GM21576 (cell line): Measurements from ENCODE around the gene DSP.
A peak's percentile ranks its signal among the peaks of the same experiment; 100 is the strongest.

Source experiments
- ATAC-seq: cut with Tn5 transposase; IDR thresholded peaks from one replicate; pipeline ENCODE4 v1.9.1; 2021; ENCODE audit warnings: mild to moderate bottlenecking, moderate library complexity; ENCODE audit not compliant: unreplicated experiment

DSP gene

DNA sequence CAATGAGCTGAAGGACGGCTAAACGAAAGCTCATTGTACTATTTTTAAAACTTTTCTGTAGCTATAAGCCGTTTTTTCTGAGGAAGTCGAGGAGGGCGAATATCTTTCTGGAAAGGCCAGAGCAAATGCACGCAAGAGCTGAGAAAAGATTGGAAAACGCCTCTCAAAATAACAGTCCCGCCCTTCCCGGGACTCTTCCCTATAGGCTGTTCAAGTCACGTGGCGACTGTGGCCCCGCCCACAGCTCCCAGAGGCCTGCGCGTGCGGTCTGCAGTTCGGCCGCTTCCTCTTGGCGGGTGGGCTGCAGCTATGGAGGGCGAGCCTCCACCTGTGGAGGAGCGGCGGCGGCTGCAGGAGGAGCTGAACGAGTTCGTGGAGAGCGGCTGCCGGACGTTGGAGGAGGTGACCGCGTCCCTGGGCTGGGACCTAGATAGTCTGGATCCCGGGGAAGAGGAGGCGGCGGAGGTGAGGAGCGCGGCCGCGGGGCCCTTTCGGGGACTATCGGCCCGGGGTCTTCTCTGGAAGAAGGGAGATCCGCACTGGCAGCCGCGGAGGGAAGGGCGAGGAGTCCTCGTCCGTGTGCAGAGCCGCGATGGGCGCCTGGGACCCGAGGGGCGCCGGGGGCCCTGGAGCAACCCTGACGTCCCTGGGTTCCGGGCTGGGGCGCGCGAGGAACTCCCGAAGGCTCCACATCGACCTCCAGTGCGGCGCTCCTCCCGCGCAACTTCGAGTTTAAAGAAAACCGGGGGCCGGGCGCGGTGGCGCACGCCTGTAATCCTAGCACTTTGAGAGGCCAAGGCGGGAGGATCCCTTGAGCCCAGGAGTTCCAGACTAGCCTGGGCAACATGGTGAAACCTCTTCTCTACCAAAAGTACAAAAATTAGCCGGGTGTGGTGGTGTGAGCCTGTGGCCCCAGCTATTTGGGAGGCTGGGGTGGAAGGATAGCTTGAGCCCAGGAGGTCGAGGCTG, 48.8 kb downstream of the DSP start, which contains the start of gene SNRNP48:
TSS of gene SNRNP48 (plus strand) at position 250 of the 969 bp plus-strand sequence. CDS start at position 310, 60 bp downstream.
- peak; percentile 100 for ATAC-seq

DNA sequence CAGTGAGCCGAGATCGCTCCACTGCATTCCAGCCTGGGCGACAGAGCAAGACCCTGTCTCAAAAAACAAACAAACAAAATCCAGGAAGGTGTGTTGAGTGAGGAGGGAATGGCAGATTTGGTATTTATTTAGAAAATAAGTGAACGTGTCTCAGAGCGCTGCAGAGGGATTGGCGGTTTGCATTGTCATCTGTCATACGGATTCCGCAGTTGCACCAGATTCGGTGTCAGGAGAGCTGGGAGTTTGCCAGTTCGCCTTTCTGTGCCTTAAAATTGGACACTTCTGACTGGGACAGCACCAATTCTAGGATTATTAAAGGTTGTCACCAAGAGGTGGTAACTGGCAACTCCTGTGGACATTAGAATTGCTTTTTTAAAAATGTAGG, 49.4 kb downstream of the DSP start:
- ATAC-seq = no peak

DNA sequence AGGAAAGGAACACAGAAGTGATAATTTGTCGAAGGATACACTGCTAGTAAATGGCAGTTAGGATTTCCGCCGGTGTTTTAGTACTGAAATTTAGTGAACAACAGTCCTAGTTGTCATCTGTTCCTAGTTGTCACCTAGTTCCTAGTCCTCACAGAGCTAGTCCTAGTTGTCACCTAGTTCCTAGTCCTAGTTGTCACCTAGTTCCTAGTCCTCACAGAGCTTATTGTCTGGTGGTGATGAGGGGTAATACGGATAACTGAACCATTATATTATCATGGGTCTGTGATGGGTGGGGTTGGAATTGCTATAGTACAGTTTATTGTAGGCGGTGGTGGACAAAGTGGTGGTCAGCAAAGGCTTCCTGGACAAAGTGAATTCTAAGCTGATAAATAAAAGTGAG, 50.3 kb downstream of the DSP start:
- no peak for ATAC-seq

DNA sequence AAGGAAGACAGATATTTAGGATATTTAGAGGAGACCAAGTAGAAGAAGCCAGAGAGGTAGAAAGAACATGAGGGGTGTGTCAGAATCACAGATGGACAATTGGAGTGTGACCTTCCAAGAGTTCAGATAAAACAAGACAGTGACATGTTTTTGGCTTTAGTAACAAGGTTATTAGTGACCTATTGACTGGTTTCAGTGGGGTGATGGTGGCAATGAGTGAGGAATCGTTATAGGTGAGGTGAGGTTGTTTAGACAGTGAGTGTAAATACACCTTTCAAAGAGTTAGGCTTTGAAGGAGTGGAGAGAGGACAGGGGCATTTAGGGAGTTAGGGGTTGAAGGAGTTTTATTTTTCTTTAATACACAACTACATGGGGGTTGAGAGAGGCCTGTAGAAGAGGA, 51.8 kb downstream of the DSP start:
- no peak for ATAC-seq

DNA sequence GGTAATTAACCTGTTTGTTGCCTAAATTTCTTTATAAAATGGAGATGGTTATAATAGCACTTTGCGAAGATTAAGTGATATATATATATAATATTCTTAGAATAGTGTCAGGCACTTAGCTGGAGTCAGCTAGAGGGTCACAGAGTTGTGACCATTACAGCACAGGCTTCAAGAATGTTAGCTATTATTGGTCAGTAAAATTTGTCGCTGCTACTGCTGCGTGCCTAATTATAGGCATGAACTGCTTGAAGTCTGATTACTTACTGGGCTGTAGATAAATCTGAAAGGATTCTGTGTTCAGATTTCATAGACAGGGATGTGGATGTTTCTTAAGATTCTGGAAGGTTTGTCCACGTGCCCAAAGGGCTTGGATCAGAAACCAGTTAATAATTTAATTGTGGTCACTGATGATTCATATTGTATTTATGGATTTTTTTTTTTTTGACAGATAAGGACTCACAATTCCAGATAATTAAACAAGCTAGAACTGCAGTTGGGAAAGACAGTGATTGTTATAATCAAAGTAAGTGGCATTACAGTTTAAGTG, 53.2 kb downstream of the DSP start:
- ATAC-seq = no peak

DNA sequence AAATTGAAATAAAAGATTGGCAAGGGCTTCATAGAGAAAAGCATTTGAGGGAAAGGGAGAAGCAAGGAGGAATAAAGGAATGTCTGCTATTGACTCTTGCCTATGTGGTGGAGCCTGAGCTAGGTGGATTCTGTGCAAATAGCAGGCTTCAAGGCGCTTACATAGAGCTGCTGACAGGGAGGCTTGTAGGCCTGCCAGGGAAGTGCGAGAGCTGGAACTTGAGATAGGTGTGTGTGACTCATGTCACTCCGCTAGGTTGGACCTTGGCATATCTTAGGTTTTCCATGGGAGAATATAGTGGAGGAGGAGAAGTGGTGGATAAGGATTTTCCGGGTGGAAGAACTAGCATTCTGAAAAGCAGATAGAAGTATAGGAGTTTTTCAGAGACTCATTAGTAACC, 62.5 kb downstream of the DSP start:
- ATAC-seq = no peak

DNA sequence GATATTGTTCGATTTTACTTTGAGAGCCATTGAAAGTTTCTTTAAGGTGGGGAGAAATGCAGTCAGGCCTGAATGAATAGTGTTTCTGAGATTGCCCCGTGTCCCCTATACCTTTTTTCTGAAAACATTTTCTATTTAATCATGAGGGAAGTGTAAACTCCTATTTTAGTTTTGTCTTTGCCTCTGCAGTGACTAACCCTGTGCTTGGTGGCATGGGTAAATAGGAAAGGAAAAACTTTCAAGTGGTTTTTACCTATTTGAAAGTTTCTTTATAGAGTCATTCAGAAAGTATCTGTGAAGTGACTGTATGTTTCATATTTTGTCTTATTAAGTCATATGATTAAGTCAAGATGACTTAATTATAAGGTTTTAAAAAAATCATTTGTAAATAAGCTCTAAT, 63.0 kb downstream of the DSP start:
- ATAC-seq = peak; percentile 63

DNA sequence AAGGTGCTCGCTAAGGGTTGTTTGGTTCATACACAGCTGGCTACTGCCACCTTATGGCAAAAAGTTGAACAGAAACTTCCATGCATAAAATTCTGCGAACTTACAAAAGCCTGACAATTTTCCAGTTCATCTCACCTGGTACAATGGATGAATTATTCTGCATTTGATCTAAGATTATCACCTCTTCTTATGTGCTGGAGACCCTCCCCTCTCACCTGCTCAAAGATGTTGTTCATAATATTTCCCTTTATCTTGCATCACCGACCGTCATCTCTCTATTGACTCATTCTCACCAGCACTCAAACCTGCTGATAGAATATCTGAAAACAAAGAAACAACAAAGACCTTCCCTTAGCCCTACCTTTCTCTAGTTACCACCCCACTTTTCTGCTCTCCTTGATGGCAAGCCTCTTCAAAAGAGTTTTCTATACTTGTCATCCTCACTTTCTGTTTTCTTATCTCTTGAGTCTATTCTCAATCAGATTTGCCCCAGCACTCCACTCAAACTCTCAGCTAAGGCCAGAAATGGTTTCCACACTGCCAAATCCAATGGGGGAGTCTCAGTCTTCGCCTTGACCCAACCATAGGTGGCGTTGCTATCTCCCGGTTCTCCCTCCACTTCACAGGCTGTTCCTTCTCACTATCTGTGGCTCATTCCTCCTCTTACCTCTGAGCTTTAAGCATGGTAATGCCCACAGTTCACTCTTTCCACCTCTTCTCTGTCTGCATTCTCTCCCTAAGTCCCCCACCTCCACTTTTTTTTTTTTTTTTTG, 74.3 kb downstream of the DSP start:
- no peak for ATAC-seq

DNA sequence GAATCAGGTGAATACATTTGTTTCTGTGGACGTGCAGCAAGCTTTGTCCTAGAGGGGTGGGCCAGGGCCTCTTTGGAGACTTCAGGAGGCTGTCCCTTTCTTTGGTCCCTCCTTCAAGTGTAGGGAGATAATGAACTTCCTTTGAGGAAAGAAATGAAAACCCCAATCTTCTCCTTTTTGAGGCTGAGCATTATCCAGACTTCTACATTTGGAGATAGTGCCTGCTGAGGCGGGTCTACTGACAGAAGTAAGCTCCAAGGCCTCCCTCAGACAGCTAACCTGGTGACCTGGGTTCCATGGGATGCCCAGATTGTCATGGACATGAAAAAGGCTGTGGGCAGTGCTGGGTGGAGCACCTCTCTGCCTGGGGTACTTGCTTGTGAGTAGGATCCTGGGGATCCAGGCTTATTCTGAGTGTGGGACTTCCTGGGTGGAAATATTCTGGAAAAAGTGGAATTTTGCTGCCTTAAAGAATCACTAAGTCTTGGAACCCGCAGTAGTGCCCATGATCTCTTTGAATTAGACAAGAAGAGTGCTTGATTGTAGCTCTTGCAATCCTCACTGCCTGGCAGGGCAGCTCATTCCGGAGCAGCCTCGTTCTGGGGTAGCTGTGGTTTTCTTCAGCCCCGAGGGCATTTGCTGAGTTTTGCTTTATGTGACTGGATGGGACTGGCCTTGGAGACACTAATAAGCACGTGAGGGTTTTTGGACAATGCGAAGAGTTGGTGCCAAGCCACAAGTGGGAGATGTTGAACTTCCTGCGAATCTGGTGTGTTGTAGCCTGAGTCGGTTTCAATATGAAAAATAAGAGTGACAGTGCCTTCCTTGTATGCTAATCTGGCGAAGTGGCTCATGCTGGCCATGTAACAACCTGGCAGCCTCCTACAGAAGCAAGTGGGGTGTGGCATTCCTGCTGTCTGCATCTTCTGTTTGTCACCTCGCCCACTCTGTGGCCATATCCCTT, 76.6 kb downstream of the DSP start:
- ATAC-seq = peak; percentile 80

DNA sequence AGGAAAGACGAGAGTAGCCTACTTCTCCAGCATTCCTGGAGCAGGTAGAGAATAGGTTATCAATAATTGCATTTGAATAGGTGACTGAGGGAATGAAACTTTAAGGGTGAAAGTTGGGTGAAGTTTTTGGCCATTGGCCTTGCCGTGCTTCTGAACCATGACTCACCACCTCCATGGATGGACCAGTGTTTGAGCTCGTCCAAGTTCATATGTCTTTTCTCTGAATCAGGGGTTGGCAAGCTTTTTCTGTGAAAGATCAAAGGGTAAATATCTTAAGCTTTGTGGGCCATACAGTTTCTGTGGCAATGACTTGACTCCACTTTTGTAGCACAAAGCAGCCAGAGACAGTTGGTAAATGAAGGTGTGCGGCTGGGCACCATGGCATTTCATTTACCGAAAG, 80.3 kb downstream of the DSP start:
- no peak for ATAC-seq

DNA sequence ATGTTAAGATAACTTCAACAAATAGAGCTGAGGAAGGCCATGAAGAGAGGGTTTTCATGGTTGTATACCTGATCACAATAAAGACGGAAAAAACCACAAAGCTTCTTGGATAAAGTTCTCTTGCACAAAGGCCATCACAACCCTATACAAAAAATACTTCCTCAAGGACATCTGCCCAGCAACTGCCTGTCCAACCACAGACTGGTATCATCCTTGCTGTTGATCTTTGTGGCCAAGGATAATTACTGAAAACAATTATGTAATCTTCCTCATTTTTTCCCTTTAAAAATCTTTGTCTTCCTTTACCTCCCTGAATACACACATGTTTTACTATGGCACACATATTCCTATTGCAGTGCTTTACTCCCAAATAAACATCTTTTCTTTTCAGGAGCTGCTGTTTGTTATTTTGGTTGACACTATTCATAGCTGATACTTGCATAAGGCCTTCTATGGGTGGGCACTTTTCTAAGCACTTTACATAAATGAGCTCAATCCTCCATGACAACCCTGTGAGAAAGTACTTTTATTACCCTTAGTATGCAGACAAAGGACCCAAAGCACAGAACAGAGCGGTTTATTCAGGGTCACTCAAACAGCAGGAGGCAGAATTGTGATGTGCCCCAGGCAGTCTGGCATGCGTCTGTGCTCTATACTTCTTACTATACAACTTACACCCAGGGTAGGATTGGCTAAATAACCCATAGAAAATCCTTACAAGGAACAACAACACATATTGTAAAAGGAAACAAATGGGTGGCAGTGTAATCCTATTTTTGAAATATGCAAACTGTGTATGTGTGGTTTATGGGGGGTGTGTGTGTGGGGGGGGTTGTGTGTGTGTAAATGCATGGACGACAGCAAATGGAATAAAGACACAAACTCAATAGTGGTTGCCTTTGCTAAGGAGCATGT, 83.6 kb downstream of the DSP start:
- ATAC-seq = no peak

DNA sequence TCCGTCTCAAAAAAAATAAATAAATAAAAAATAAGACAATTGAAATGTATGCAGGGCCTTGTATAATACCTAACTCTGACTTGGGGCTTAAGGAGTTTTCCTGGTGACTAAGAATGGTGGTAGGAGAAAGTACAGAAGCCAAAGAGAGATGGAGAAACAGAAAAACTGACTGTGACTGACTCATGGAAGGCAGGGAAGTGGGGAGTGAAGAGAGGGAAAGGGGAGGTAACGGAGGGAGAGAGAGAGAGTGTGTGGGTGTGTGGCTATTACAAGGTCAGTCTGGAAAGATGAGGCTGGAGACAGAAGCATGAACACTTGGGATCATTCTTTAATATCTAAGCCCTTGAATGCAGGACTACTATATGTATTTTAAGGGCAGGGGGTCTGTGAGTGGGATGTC, 87.0 kb downstream of the DSP start:
- no peak for ATAC-seq

DNA sequence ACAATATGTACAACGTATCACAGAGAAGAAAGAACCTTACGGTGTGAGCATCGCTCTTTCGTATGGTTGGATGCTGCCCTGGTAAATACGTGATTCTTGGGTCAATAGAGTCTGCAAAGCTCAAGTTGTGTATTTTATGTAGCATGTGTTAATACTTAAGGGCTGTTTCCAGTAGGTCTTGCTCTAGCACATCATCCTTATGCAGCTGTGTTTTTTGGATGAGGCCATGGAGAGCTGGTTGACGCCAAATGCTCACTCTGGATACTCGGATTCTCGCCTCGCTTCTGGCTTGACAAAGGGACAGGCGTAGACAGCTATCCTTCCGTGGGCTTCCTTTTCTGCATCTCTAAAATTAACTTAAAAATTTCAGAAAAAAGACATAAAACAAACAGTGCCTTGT, 87.4 kb downstream of the DSP start:
- no peak for ATAC-seq

DNA sequence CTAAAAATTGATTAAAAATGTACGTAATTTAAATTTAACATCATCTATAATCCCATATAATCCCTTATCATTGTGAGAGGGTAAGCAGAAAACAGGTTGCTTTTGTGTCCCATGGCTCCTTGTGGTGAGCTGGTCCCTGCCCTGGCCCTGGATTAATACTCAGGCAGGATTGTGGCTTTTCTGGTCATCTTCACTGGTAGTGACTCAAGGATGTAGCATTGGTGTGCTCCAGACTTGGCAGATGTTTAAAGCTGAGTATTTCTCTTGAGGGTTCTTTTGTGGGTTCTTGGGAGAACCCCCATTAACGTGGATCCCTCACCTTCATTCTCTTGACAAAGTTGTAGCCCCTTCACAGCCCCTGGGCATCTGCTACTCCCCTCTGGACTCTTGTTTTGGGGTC, 87.8 kb downstream of the DSP start:
- ATAC-seq = no peak

DNA sequence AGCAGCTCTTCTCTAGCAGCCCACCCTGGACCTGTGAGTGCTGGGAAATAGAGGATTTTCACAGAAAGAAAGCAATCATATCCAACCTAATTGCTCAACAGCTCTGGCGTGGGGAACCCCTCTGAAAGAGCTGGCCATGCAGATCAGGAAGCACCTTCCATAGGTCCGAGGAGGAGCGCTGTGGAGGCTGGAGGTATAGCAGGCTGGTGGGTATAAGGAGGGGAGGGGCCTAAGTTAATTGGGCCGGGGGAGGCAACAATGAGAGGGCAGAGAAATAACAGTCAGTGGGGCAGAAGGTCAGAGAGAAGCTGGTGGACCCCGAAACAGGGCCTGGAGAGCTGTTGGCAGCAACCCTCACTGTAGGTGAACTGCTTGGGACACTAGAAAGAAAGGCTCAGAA, 89.3 kb downstream of the DSP start:
- no peak for ATAC-seq

DNA sequence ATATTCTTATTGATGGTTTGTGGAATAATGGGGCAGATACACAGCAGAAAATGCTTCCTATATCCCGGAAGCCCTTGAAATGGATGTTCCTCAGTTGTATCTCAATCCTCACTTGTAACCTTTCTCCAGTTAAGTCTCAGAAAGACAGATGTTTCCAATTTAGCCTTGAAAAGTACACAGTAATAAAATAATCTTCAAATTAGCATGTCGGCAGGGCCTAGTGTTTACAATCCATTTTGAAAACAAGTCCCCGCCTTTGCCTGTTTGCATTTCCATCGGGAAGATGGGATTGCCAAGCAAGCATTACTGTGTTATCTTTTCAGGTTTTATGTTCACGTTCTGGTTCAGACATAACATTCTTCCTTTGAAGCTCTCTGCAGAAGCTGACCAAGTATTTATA, 90.0 kb downstream of the DSP start:
- ATAC-seq = no peak

DNA sequence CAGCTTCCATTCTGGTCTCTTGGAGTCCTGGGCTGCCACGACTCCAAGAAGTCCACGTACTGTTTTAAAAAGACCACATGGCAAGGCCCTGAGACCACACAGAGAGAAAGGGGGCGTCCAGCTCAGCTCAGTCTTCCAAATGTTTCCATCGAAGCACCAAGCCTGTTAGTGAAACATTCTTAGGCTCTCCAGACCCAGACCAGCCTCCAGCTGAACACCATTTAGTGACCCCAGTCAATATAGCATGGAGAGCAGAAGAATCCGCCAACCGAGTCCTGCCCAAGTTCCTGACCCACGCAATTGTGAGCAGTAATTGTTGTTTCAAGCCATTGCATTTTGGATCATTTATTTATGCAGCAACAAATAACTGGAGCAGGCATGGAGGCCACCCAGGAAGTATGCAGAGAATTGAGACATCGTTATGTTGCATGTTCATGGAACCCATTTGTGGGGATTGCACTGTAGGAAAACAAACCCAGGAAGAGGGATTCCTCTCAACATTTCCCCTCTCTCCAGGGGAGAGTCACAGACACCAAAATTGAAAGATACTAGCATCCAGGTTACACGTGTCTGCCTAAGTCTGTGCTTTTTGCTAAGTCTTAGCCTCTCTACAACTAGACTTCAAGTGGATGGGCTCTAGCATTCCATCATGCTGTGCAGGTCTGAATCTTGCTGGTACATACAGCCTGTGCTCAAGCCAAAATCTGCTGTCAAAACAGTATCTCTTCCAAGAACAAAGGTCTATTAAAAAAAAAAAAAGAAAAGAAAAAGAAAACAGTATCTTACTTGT, 91.2 kb downstream of the DSP start:
- ATAC-seq = no peak

DNA sequence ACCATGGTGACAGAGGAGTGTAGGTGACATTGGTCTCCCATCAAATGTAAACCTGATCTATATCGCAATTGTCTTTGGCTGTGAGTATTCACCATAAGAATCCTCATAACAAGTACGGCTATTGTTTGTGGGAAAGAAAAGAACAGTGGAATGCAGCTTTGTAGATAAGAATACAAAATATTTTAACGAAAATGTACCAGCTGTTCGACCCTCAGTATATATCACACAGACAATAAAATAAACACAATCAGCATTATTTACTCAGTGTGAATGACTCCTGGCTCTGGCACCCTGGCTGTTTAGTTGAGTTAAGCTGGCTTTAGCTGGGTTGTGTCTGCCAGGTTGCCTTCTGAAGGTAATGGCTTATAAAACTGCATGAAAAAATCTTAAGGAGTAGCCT, 91.9 kb downstream of the DSP start:
- ATAC-seq = no peak

DNA sequence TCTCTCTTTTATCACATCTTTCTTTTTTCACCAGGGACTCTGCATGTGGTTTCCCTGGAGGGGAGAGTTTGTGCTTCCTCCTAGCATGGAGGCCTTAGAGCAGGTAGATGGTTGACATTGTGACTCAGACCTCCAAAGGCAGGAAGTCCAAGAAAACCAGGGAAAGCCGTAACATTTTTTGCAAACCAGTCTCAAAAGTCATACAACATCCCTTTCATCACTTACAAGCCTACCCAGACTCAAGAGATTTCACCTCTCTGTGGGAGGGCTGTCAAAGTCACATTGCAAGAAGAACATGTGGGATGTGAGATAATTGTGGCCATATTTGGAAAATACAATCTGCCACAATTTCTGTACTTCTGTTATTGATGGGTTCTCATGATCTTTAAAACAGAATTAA, 94.7 kb downstream of the DSP start:
- no peak for ATAC-seq
